OCI-LY1 (cell line): ENCODE measurements around the gene B9D1.
A peak's percentile ranks its signal among the peaks of the same experiment; 100 is the strongest.

Experiments used
- H2AFZ ChIP-seq: fragments of 200-600 bp; sonication (generic), shearing (Covaris generic); 2 replicates; pipeline ENCODE4 v1.6.0; 2014; ENCODE audit warnings: antibody characterized with exemption, mild to moderate bottlenecking, low read length
- H3F3A ChIP-seq: fragments of 200-600 bp; sonication (generic), shearing (Covaris generic); 2 replicates; pipeline ENCODE4 v1.6.0; 2014; ENCODE audit warnings: mild to moderate bottlenecking, antibody characterized with exemption, low read length, moderate library complexity; ENCODE audit not compliant: insufficient read depth
- H3K27ac ChIP-seq: fragments of 200-600 bp; sonication (generic); 2 replicates; pipeline ENCODE4 v1.5.1; 2014; ENCODE audit warnings: low read length, mixed run types, mild to moderate bottlenecking, low read depth; ENCODE audit not compliant: poor library complexity, severe bottlenecking
- H3K27me3 ChIP-seq: fragments of 200-600 bp; sonication (generic); 2 replicates; pipeline ENCODE4 v1.6.0; 2014; ENCODE audit warnings: antibody characterized with exemption, mild to moderate bottlenecking, low read length, moderate library complexity; ENCODE audit not compliant: insufficient read depth
- H3K36me3 ChIP-seq: fragments of 200-600 bp; sonication (generic); 2 replicates; pipeline ENCODE4 v1.6.1; 2014; ENCODE audit warnings: mild to moderate bottlenecking, antibody characterized with exemption, low read length, moderate library complexity, mixed read lengths; ENCODE audit not compliant: insufficient read depth
- H3K4me1 ChIP-seq: fragments of 200-600 bp; sonication (generic); 2 replicates; pipeline ENCODE4 v1.5.1; 2014; ENCODE audit warnings: mild to moderate bottlenecking, low read length, moderate library complexity; ENCODE audit not compliant: insufficient read depth, severe bottlenecking
- H3K4me2 ChIP-seq: fragments of 200-600 bp; sonication (generic), shearing (Covaris generic); 2 replicates; pipeline ENCODE4 v1.6.1; 2014; ENCODE audit warnings: low read length
- H3K4me3 ChIP-seq: fragments of 200-600 bp; sonication (generic); 2 replicates; pipeline ENCODE4 v1.5.1; 2014; ENCODE audit warnings: low read length, low read depth, mild to moderate bottlenecking, mixed read lengths; ENCODE audit not compliant: poor library complexity, severe bottlenecking
- H3K79me2 ChIP-seq: fragments of 200-600 bp; shearing (Covaris generic); 2 replicates; pipeline ENCODE4 v1.6.1; 2016; ENCODE audit warnings: mixed run types, low read length, mixed read lengths; ENCODE audit not compliant: insufficient read depth
- H3K9ac ChIP-seq: fragments of 200-600 bp; sonication (generic), shearing (Covaris generic); 2 replicates; pipeline ENCODE4 v1.6.1; 2014; ENCODE audit warnings: mild to moderate bottlenecking, low read length, mixed read lengths
- H3K9me2 ChIP-seq: fragments of 200-600 bp; sonication (generic), shearing (Covaris generic); 2 replicates; pipeline ENCODE4 v1.6.1; 2014; ENCODE audit warnings: low read depth, mild to moderate bottlenecking, low read length, mixed read lengths
- H3K9me3 ChIP-seq: fragments of 200-600 bp; shearing (Covaris generic); 2 replicates; pipeline ENCODE4 v1.6.1; 2014; ENCODE audit warnings: low read length, mixed read lengths
- H4K20me1 ChIP-seq: fragments of 200-600 bp; sonication (generic), shearing (Covaris generic); 2 replicates; pipeline ENCODE4 v1.6.0; 2016; ENCODE audit warnings: mild to moderate bottlenecking, low read length; ENCODE audit not compliant: insufficient read depth
- CTCF ChIP-seq: fragments of 200-600 bp; sonication (generic), shearing (Covaris generic); IDR thresholded peaks from 2 replicates; pipeline ENCODE4 v1.5.1; 2017; ENCODE audit warnings: mild to moderate bottlenecking, antibody characterized with exemption, low read length, moderate library complexity, mixed read lengths
- EZH2 ChIP-seq: fragments of 200-600 bp; sonication (generic), shearing (Covaris generic); IDR thresholded peaks from 2 replicates; pipeline ENCODE4 v1.8.0; 2017; ENCODE audit warnings: borderline replicate concordance, mixed run types, mild to moderate bottlenecking, antibody characterized with exemption, low read length, moderate library complexity, mixed read lengths

B9D1 gene

DNA sequence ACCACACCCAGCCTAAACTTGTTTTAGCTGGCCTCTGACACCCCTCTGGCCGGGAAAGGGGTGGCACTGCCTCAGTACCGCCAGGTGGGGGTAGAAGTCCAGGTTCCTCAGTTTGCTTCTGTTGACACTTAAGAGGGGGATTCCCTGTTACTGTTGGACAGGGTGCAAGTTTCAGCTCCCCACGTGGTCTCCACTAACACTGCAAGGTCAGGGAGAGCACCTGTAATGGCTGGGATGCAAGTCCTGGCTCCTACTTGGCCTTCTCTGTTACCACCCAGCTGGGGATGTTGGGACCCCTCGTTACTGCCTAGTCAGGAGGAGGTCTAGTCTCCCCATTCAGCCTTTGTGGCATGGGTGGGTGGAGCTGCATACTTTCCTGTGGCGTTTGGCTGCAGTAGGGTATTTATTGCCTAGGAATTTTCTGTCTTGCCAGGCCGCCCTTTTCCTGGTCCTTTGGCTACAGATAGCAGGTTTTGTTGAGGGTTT, 35.1 kb upstream of the B9D1 start:
- H3K4me3 ChIP-seq: no peak overlapping the region
- H3K9ac ChIP-seq: no peak overlapping the region
- H3K27me3 ChIP-seq: no peaks in the 10 kb centered on the region
- H3K9me3 ChIP-seq: no peaks in the 10 kb centered on the region
- no peaks in the 10 kb centered on the region for H4K20me1 ChIP-seq
- no peaks in the 10 kb centered on the region for H3F3A ChIP-seq
- H2AFZ ChIP-seq: no peak overlapping the region
- H3K4me1 ChIP-seq: no peaks in the 10 kb centered on the region
- no peaks in the 10 kb centered on the region for H3K36me3 ChIP-seq
- no peak overlapping the region for H3K27ac ChIP-seq
- H3K79me2 ChIP-seq: no peaks in the 10 kb centered on the region
- H3K4me2 ChIP-seq: no peak overlapping the region
- peak; percentile 52 for TF ChIP-seq CTCF
- TF ChIP-seq EZH2: no peak
- no peaks in the 10 kb centered on the region for H3K9me2 ChIP-seq

DNA sequence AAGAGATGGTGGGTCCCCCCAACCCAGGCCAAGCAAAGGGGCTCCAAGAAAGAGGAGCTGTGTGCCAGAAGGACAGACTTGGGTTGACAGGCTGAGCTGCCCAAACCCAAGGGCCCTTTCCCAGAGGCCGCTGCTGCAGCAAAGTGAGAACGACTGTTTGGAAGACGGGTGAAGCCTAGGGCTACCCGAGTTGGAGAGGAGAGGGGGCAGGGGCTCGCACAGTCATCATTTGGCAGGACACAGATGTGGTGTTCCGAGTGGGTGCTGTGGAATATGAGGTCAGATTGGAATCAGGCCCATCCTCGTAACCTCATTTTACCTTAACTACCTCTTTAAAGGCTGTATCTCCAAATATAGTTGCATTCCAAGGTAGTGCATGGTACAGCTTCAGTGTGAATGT, 29.8 kb upstream of the B9D1 start:
- Histone ChIP-seq H4K20me1 (no peaks in the 10 kb centered on the region), H2AFZ (no peak overlapping the region), H3K9ac (no peak overlapping the region), H3K4me3 (no peak overlapping the region), H3K9me2 (no peaks in the 10 kb centered on the region), H3K36me3 (no peaks in the 10 kb centered on the region), H3F3A (no peaks in the 10 kb centered on the region), H3K9me3 (no peaks in the 10 kb centered on the region), H3K4me1 (no peaks in the 10 kb centered on the region), H3K79me2 (no peaks in the 10 kb centered on the region), H3K27me3 (peaks cover 3% of the 10 kb centered on the region; the same call in 1 of the 2 replicates), H3K4me2 (no peak overlapping the region), H3K27ac (no peak overlapping the region)
- TF ChIP-seq CTCF (no peak), EZH2 (no peak)

DNA sequence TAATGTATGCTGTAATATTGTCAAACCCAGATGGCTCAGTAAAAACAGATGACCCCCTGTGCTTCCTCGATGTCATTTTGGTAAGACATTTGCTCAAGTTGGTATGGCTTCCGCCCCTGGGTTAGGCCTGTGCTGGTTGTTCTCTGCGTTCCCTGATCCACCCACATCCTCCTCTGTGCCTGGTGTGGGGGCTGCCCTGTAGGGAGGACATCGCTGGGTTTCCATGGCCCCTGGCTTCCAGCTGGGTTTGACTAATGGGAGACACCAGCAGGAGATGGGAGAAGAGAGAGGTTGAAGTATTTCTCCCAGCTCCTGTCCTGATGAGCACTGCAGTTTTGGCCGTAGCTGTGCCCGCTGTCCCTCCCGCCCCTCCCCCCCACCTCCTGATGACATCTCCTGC, 28.9 kb upstream of the B9D1 start:
- H4K20me1 ChIP-seq: no peaks in the 10 kb centered on the region
- H3K79me2 ChIP-seq: no peaks in the 10 kb centered on the region
- no peaks in the 10 kb centered on the region for H3K9me2 ChIP-seq
- H3K4me1 ChIP-seq: no peaks in the 10 kb centered on the region
- no peaks in the 10 kb centered on the region for H3K36me3 ChIP-seq
- TF ChIP-seq CTCF (no peak), EZH2 (no peak)
- no peak overlapping the region for H3K9ac ChIP-seq
- no peak overlapping the region for H3K4me2 ChIP-seq
- no peaks in the 10 kb centered on the region for H3K9me3 ChIP-seq
- H3K27me3 ChIP-seq: peaks cover 3% of the 10 kb centered on the region; the same call in 1 of the 2 replicates
- no peak overlapping the region for H3K4me3 ChIP-seq
- H2AFZ ChIP-seq: no peak overlapping the region
- no peak overlapping the region for H3K27ac ChIP-seq
- H3F3A ChIP-seq: no peaks in the 10 kb centered on the region
